ENCODE data around the gene CLDN12. TPM values are rescaled to one million over a fixed set of nuclear protein-coding genes. Genes with fewer than 3 reads are reported as not detected.

Gene CLDN12
- total RNA-seq, 6 experiments from 2014 or later, result 36.6 to 42.0 (median 38.5) TPM

GRCh38 chr7:90430614-90431460 is 27.6 kb downstream of the CLDN12 start:
- no peaks in the 10 kb centered on the region; the same call in 1 of the 2 replicates for H3K27me3 Mint-ChIP-seq (ENCODE audit: insufficient read depth)
- 0 out of 2 replicates have a peak, but pooled peaks cover 5% of the 10 kb centered on the region for H3K36me3 Mint-ChIP-seq (ENCODE audit: low read depth)
- TF ChIP-seq CTCF (IDR thresholded peaks at IDR 0.05), result no peak
- H3K27ac Mint-ChIP-seq, result no peak overlapping the region
- peaks cover 15% of the 10 kb centered on the region for H3K9me3 Mint-ChIP-seq
- DNase-seq, result no peak
- no peak overlapping the region for H3K4me3 Mint-ChIP-seq
- H3K4me1 Mint-ChIP-seq (ENCODE audit: low read depth), result peaks cover 2% of the 10 kb centered on the region

- no peaks in the 10 kb centered on the region; the same call in 1 of the 2 replicates for H3K27me3 Mint-ChIP-seq (ENCODE audit: insufficient read depth)
- H3K4me3 Mint-ChIP-seq, result no peak overlapping the region
- no peak for DNase-seq
- H3K27ac Mint-ChIP-seq, result no peak overlapping the region
- no peak for TF ChIP-seq CTCF (IDR thresholded peaks at IDR 0.05)
- H3K4me1 Mint-ChIP-seq (ENCODE audit: low read depth), result no peaks in the 10 kb centered on the region
- peaks cover 7% of the 10 kb centered on the region; the same call in 1 of the 2 replicates for H3K36me3 Mint-ChIP-seq (ENCODE audit: low read depth)
- H3K9me3 Mint-ChIP-seq, result peaks cover 17% of the 10 kb centered on the region
These were observed 29.5 kb downstream of the CLDN12 start for GRCh38 chr7:90432752-90433151.

- Mint-ChIP-seq H3K9me3 (peaks cover 22% of the 10 kb centered on the region), H3K27me3 (ENCODE audit: insufficient read depth) (no peaks in the 10 kb centered on the region; the same call in 1 of the 2 replicates), H3K36me3 (ENCODE audit: low read depth) (peaks cover 10% of the 10 kb centered on the region; the same call in 1 of the 2 replicates), H3K27ac (no peak overlapping the region), H3K4me1 (ENCODE audit: low read depth) (no peaks in the 10 kb centered on the region), H3K4me3 (no peak overlapping the region)
- no peak for TF ChIP-seq CTCF (IDR thresholded peaks at IDR 0.05)
- DNase-seq, result no peak
These were observed 30.0 kb downstream of the CLDN12 start for GRCh38 chr7:90433221-90433620.

GRCh38 chr7:90445633-90446032 is 42.4 kb downstream of the CLDN12 start:
- Mint-ChIP-seq H3K4me1 (ENCODE audit: low read depth) (peaks cover 12% of the 10 kb centered on the region), H3K4me3 (no peak overlapping the region), H3K9me3 (no peaks in the 10 kb centered on the region), H3K27me3 (ENCODE audit: insufficient read depth) (0 out of 2 replicates have a peak, but pooled peaks cover 2% of the 10 kb centered on the region), H3K36me3 (ENCODE audit: low read depth) (no peaks in the 10 kb centered on the region), H3K27ac (no peak overlapping the region)
- no peak for DNase-seq
- TF ChIP-seq CTCF (IDR thresholded peaks at IDR 0.05), result no peak

- H3K27ac Mint-ChIP-seq, result no peak overlapping the region
- no peaks in the 10 kb centered on the region for H3K36me3 Mint-ChIP-seq (ENCODE audit: low read depth)
- no peak overlapping the region for H3K4me3 Mint-ChIP-seq
- H3K27me3 Mint-ChIP-seq (ENCODE audit: insufficient read depth), result 0 out of 2 replicates have a peak, but pooled peaks cover 2% of the 10 kb centered on the region
- no peak for TF ChIP-seq CTCF (IDR thresholded peaks at IDR 0.05)
- H3K9me3 Mint-ChIP-seq, result no peaks in the 10 kb centered on the region
- H3K4me1 Mint-ChIP-seq (ENCODE audit: low read depth), result peaks cover 12% of the 10 kb centered on the region
- DNase-seq, result no peak
These were observed 43.1 kb downstream of the CLDN12 start for GRCh38 chr7:90446137-90446899.

All from HFFc6 (cell line).